ENCODE results near the gene GNAT3. TPM values are rescaled to one million over a fixed set of nuclear protein-coding genes. Genes with fewer than 3 reads are reported as not detected.

Gene GNAT3
- total and polyA plus RNA-seq, 4 donors = 1.3 TPM; not detected in 3

DNA sequence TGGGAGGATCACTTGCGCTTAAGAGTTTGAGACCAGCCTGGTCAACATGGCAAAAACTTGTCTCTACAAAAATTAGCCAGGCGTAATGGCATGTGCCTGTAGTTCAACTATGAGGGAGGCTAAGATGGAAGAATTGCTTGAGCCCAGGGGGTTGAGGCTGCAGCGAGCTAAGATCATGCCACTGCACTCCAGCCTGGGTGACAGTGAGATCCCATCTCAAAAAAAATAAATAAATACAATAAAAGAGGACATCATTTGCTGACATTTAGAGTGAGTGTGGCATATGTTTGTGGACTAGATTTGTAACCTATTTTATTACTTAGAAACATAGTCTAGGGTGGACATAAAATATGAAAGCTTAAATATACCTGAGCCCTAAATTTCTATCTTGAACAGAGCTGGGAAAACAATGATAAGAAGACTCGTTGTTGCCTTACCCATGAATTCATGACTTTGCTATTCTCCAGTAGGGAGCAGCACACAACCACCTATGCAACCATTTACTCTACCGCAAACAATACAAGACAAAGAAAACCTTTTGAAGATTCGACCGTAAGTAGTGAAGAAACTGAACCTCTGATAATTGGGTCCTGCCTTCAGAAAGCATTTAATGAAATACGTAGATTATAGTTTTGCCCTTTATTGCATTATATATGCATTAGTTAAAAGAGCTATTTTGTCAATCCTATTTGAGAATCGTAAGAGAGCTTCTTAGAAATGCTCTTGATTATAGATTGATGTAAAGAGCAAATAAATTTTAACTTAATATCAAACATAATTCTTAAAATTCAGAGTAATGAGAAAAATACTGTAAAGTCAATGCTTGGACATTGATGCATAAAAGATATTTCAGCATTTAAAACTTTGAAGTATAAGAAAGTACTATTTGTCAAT, 83.5 kb downstream of the GNAT3 start:
- DNase-seq (no peak), ATAC-seq (ENCODE audit: low FRiP score) (peak; percentile 62)
- Histone ChIP-seq H3K27me3 (ENCODE audit: control insufficient read depth in 1 of 2, insufficient read depth in 2 of 2, low read length in 1 of 2) (no peaks in the 10 kb centered on the region), H3K9me3 (ENCODE audit: control insufficient read depth, low read length) (no peaks in the 10 kb centered on the region), H3K4me3 (ENCODE audit: low read length in 2 of 2) (no peak overlapping the region), H3K4me1 (ENCODE audit: control insufficient read depth in 1 of 2, insufficient read depth in 2 of 2, low read length in 2 of 2) (no peaks in the 10 kb centered on the region), H3K36me3 (ENCODE audit: control insufficient read depth in 1 of 2, insufficient read depth in 2 of 2, low read length in 1 of 2) (no peaks in the 10 kb centered on the region), H3K27ac (ENCODE audit: low read depth in 1 of 2, low read length in 2 of 2) (no peak overlapping the region)
- 52 to 55% methylated on average over 9 of the region's 9 CpGs for WGBS, 2 donors
- intact Hi-C loops (cut with DNase I) = no loop called here

DNA sequence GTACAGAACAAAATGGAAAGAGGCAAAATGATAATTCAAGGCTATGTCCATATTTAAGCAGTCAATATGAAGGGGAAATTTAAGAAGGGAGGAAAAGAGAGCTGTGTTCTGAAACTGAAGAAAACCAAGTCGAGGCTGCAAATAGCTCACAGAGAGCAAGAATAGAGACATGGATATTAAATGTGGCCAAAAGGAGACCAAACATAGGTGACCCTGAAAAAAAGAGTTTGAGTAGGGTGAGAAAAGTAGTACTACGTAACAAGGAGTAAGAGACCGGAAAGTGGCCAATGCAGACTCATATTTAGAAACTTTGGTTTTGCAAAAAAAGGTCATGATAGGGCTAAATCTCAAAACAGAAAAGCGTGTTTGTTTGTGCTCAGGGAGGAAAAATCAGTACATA, 84.6 kb downstream of the GNAT3 start:
- 77 to 81% methylated on average over 4 of the region's 4 CpGs for whole genome bisulfite sequencing, 2 donors
- H3K4me3 ChIP-seq (ENCODE audit: low read length in 2 of 2) = no peak overlapping the region
- no peaks in the 10 kb centered on the region for H3K4me1 ChIP-seq (ENCODE audit: control insufficient read depth in 1 of 2, insufficient read depth in 2 of 2, low read length in 2 of 2)
- intact Hi-C loops (cut with DNase I) = no loop called here
- no peaks in the 10 kb centered on the region for H3K36me3 ChIP-seq (ENCODE audit: control insufficient read depth in 1 of 2, insufficient read depth in 2 of 2, low read length in 1 of 2)
- no peak overlapping the region for H3K27ac ChIP-seq (ENCODE audit: low read depth in 1 of 2, low read length in 2 of 2)
- H3K27me3 ChIP-seq (ENCODE audit: control insufficient read depth in 1 of 2, insufficient read depth in 2 of 2, low read length in 1 of 2) = no peaks in the 10 kb centered on the region
- no peaks in the 10 kb centered on the region for H3K9me3 ChIP-seq (ENCODE audit: control insufficient read depth, low read length)
- DNase-seq (no peak), ATAC-seq (ENCODE audit: low FRiP score) (no peak)

DNA sequence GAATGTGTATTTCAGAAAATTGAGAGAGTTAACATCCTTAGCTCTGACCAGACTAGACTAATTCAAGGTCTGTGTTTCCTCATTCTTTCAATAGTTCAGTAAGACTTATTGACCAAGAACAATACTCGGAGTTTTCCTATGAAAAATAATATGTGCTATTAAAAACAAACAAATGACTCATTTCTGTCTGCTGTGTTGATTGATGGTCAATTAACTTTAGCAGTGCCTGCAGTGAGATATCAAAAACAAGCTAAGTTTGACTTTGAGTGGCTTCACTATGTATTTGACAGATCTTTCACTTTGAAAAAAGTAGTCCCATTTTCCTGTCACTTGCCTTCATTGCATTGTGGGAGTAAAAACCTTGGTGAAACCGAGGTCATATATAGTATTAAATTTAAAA, 91.0 kb downstream of the GNAT3 start:
- no peaks in the 10 kb centered on the region for H3K9me3 ChIP-seq (ENCODE audit: control insufficient read depth, low read length)

DNA sequence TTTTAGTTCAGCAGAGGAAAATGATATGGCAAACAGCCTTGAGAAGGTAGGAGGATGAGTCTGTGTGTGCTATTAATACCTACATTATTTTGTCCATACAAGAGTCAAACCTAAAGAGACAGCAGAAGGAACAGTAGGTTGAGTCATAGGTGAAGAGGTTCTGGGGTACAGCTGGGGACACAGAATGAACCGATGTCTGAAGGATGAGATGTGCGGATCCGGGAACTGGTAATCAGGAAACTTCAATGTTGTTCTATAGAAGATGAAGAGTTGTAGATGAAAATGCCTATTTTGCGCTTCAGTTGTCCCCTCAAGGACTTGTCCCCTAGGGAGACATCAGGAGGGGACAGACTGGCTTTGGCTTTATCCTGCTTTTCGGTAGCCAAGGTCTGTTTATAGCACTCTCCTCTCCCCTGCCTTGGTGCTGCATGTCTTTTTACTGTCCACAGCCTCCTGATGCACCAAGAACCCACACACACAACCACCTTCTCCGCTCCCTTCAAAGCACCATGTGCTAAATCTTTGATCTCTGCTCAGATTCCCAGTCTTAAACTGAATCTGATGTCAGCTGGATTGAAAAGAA, 94.6 kb downstream of the GNAT3 start:
- no peaks in the 10 kb centered on the region for H3K27me3 ChIP-seq (ENCODE audit: control insufficient read depth in 1 of 2, insufficient read depth in 2 of 2, low read length in 1 of 2)
- ATAC-seq (ENCODE audit: low FRiP score) (no peak), DNase-seq (no peak)
- no peaks in the 10 kb centered on the region for H3K4me1 ChIP-seq (ENCODE audit: control insufficient read depth in 1 of 2, insufficient read depth in 2 of 2, low read length in 2 of 2)
- H3K4me3 ChIP-seq (ENCODE audit: low read length in 2 of 2) = no peak overlapping the region
- peaks cover 2% of the 10 kb centered on the region for H3K9me3 ChIP-seq (ENCODE audit: control insufficient read depth, low read length)
- WGBS, 2 donors = 88 to 90% methylated on average over 6 of the region's 6 CpGs
- H3K27ac ChIP-seq (ENCODE audit: low read depth in 1 of 2, low read length in 2 of 2) = no peak overlapping the region
- no peaks in the 10 kb centered on the region for H3K36me3 ChIP-seq (ENCODE audit: control insufficient read depth in 1 of 2, insufficient read depth in 2 of 2, low read length in 1 of 2)
- intact Hi-C loops (cut with DNase I) = no loop called here

More for the DNA sequence above, 91.0 kb downstream of the GNAT3 start:
- no peaks in the 10 kb centered on the region for H3K27me3 ChIP-seq (ENCODE audit: control insufficient read depth in 1 of 2, insufficient read depth in 2 of 2, low read length in 1 of 2)
- H3K4me1 ChIP-seq (ENCODE audit: control insufficient read depth in 1 of 2, insufficient read depth in 2 of 2, low read length in 2 of 2) = no peaks in the 10 kb centered on the region
- H3K27ac ChIP-seq (ENCODE audit: low read depth in 1 of 2, low read length in 2 of 2) = no peak overlapping the region
- no peak for DNase-seq
- H3K4me3 ChIP-seq (ENCODE audit: low read length in 2 of 2) = no peak overlapping the region
- intact Hi-C loops (cut with DNase I) = no loop called here
- ATAC-seq (ENCODE audit: low FRiP score) = no peak
- WGBS, 2 donors = 36 to 61% methylated on average over 2 of the region's 2 CpGs
- no peaks in the 10 kb centered on the region for H3K36me3 ChIP-seq (ENCODE audit: control insufficient read depth in 1 of 2, insufficient read depth in 2 of 2, low read length in 1 of 2)

DNA sequence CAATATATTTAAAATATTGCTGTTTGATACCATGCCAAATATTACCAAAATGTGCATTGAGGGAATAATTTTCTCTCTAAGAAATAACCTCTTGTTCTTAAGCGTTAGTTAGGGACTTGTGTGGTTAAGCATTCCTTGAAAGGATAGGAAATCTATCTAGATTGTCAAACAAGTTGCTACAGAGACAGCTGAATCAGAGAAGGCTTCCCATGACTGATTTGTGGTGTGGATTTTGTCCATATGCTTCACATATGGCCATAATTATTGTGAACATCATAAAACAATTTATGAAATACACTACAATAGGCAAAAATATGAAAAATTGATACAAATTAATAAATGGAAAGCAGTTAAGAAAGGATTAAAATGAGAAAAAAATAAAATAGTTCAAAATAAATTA, 96.3 kb downstream of the GNAT3 start:
- intact Hi-C loops (cut with DNase I) = no loop called here
- WGBS, 2 donors = 73 to 88% methylated on average over 1 of the region's 1 CpG
- Histone ChIP-seq H3K36me3 (ENCODE audit: control insufficient read depth in 1 of 2, insufficient read depth in 2 of 2, low read length in 1 of 2) (no peaks in the 10 kb centered on the region), H3K27ac (ENCODE audit: low read depth in 1 of 2, low read length in 2 of 2) (no peak overlapping the region), H3K4me1 (ENCODE audit: control insufficient read depth in 1 of 2, insufficient read depth in 2 of 2, low read length in 2 of 2) (no peaks in the 10 kb centered on the region), H3K27me3 (ENCODE audit: control insufficient read depth in 1 of 2, insufficient read depth in 2 of 2, low read length in 1 of 2) (no peaks in the 10 kb centered on the region), H3K4me3 (ENCODE audit: low read length in 2 of 2) (no peak overlapping the region), H3K9me3 (ENCODE audit: control insufficient read depth, low read length) (peaks cover 2% of the 10 kb centered on the region)
- ATAC-seq (ENCODE audit: low FRiP score) (no peak), DNase-seq (no peak)

DNA sequence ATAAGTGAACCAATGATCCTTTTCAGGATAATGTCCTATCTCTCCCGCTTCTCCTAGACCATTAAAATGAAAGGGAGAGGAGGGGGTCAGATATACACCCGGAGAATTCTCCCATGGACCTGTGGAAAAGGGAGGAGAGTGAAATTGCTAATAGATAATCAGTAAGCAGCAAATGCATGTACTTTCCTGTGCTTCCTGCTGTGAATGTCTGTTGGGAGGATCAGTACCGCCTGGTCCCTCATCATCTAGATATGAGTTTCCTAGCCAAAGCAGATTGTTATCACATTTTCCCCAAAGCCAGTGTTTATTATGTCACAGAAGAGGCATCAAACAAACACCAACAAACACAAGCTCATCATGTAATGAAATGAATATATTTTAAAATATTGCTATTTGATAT, 96.8 kb downstream of the GNAT3 start:
- H3K27me3 ChIP-seq (ENCODE audit: control insufficient read depth in 1 of 2, insufficient read depth in 2 of 2, low read length in 1 of 2) = no peaks in the 10 kb centered on the region
- intact Hi-C loops (cut with DNase I) = no loop called here

DNA sequence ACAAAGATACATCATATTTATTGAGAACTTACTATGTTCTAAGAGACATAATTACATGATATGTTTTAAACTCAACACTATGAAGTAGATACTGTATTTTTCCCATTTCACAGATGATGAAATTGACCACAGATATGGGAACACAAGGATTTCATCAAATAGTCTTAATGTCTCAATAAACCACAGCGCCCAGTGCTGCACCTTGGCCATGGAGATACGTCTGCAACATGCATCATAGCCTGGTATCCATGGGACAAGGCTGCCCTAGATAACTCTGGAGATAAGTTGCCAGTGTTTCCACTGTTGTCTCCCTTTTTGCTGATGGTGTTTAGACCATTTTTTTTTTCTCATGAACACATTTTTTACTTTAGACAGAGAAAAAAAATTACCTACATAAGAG, 97.5 kb downstream of the GNAT3 start:
- ATAC-seq (ENCODE audit: low FRiP score) = no peak
- Histone ChIP-seq H3K4me1 (ENCODE audit: control insufficient read depth in 1 of 2, insufficient read depth in 2 of 2, low read length in 2 of 2) (no peaks in the 10 kb centered on the region), H3K9me3 (ENCODE audit: control insufficient read depth, low read length) (peaks cover 2% of the 10 kb centered on the region), H3K27me3 (ENCODE audit: control insufficient read depth in 1 of 2, insufficient read depth in 2 of 2, low read length in 1 of 2) (no peaks in the 10 kb centered on the region), H3K4me3 (ENCODE audit: low read length in 2 of 2) (no peak overlapping the region), H3K27ac (ENCODE audit: low read depth in 1 of 2, low read length in 2 of 2) (no peak overlapping the region), H3K36me3 (ENCODE audit: control insufficient read depth in 1 of 2, insufficient read depth in 2 of 2, low read length in 1 of 2) (no peaks in the 10 kb centered on the region)
- intact Hi-C loops (cut with DNase I) = no loop called here
- WGBS, 2 donors = 87 to 92% methylated on average over 2 of the region's 2 CpGs
- DNase-seq = no peak

More for the DNA sequence above, 96.8 kb downstream of the GNAT3 start:
- Histone ChIP-seq H3K27ac (ENCODE audit: low read depth in 1 of 2, low read length in 2 of 2) (no peak overlapping the region), H3K4me3 (ENCODE audit: low read length in 2 of 2) (no peak overlapping the region), H3K36me3 (ENCODE audit: control insufficient read depth in 1 of 2, insufficient read depth in 2 of 2, low read length in 1 of 2) (no peaks in the 10 kb centered on the region), H3K9me3 (ENCODE audit: control insufficient read depth, low read length) (peaks cover 2% of the 10 kb centered on the region), H3K4me1 (ENCODE audit: control insufficient read depth in 1 of 2, insufficient read depth in 2 of 2, low read length in 2 of 2) (no peaks in the 10 kb centered on the region)
- no peak for ATAC-seq (ENCODE audit: low FRiP score)
- no peak for DNase-seq
- WGBS, 2 donors = 93 to 98% methylated on average over 3 of the region's 3 CpGs

DNA sequence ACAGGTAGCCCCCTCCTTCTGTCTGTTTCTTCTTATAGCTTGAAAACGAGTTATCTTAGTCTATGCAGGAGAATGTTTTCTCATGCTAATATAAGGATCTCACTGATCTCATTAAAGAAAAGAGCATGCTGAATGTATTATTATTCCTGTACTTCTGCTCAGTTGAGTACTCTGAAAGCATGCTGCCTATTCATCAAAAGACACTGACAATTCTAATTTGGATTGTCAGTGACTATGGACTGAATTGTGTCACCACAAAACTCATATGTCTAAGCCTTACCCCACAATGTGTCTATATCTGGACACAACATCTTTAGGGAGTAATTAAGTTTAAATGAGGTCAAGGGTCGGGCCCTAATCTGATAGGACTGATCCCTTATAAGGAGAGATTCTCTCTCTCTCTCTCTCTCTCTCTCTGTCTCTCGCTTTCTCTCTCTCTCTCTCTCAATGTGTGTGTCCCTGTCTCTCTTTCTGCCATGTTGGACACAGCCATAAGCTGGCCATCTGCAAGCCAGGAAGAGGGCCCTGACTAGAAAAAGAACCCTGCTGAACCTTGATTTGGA, 98.4 kb downstream of the GNAT3 start:
- Histone ChIP-seq H3K36me3 (ENCODE audit: control insufficient read depth in 1 of 2, insufficient read depth in 2 of 2, low read length in 1 of 2) (no peaks in the 10 kb centered on the region), H3K27me3 (ENCODE audit: control insufficient read depth in 1 of 2, insufficient read depth in 2 of 2, low read length in 1 of 2) (no peaks in the 10 kb centered on the region), H3K9me3 (ENCODE audit: control insufficient read depth, low read length) (peaks cover 2% of the 10 kb centered on the region), H3K4me3 (ENCODE audit: low read length in 2 of 2) (no peak overlapping the region), H3K4me1 (ENCODE audit: control insufficient read depth in 1 of 2, insufficient read depth in 2 of 2, low read length in 2 of 2) (no peaks in the 10 kb centered on the region), H3K27ac (ENCODE audit: low read depth in 1 of 2, low read length in 2 of 2) (no peak overlapping the region)
- WGBS, 2 donors = 73 to 74% methylated on average over 3 of the region's 3 CpGs
- ATAC-seq (ENCODE audit: low FRiP score) = no peak
- intact Hi-C loops (cut with DNase I) = no loop called here
- DNase-seq = no peak

DNA sequence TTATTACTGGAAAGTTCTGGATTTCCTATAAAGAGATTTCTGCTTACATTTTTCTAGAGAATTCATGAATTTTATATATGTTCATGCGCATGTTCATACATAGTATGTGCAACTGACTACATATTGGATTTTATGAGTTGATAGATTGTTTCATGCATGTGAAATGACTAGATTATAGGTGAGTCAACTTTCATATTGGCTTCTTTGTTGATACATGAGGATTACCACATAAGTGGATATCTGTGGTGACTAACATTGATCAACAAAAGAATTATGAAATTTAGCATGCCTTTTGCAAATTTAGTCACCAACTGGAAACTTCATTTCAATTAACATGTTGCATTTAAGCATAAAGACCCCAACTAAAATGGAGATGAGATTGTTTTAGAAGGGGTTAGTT, 99.0 kb downstream of the GNAT3 start:
- no peaks in the 10 kb centered on the region for H3K27me3 ChIP-seq (ENCODE audit: control insufficient read depth in 1 of 2, insufficient read depth in 2 of 2, low read length in 1 of 2)
- intact Hi-C loops (cut with DNase I) = no loop called here
- ATAC-seq (ENCODE audit: low FRiP score) (no peak), DNase-seq (no peak)
- H3K36me3 ChIP-seq (ENCODE audit: control insufficient read depth in 1 of 2, insufficient read depth in 2 of 2, low read length in 1 of 2) = no peaks in the 10 kb centered on the region
- H3K27ac ChIP-seq (ENCODE audit: low read depth in 1 of 2, low read length in 2 of 2) = no peak overlapping the region
- 97 to 100% methylated on average over 1 of the region's 1 CpG for WGBS, 2 donors
- H3K4me1 ChIP-seq (ENCODE audit: control insufficient read depth in 1 of 2, insufficient read depth in 2 of 2, low read length in 2 of 2) = no peaks in the 10 kb centered on the region
- H3K9me3 ChIP-seq (ENCODE audit: control insufficient read depth, low read length) = peaks cover 2% of the 10 kb centered on the region
- no peak overlapping the region for H3K4me3 ChIP-seq (ENCODE audit: low read length in 2 of 2)

Measured in aorta (tissue), 5 donors.